GM23338 (cell line): ENCODE data around the gene EEF1AKMT2.
A peak's percentile ranks its signal among the peaks of the same experiment; 100 is the strongest.

Experiments
- CREB1 ChIP-seq: fragments of 250-450 bp; sonication (Bioruptor Pico); IDR thresholded peaks from 2 replicates; pipeline ENCODE4 v1.5.0; 2020; ENCODE audit warnings: low read depth, mild to moderate bottlenecking, moderate library complexity
- EZH2 ChIP-seq: fragments of 200-600 bp; sonication (generic); IDR thresholded peaks from one replicate; pipeline ENCODE4 v1.8.0; 2017; ENCODE audit warnings: antibody characterized with exemption, mild to moderate bottlenecking, low read depth; ENCODE audit not compliant: unreplicated experiment
- EZH2phosphoT487 ChIP-seq: fragments of 200-600 bp; sonication (generic); IDR thresholded peaks from one replicate; pipeline ENCODE4 v1.8.1; 2018; ENCODE audit warnings: antibody characterized with exemption; ENCODE audit not compliant: unreplicated experiment
- JUNB ChIP-seq: IDR thresholded peaks from one replicate; pipeline ENCODE4 v1.6.1; 2016; ENCODE audit warnings: antibody characterized with exemption; ENCODE audit not compliant: unreplicated experiment
- POLR2AphosphoS5 ChIP-seq: IDR thresholded peaks from 2 replicates; pipeline ENCODE4 v1.6.1; 2016; ENCODE audit warnings: antibody characterized with exemption, low read depth
- REST ChIP-seq: IDR thresholded peaks from one replicate; pipeline ENCODE4 v1.6.1; 2018; ENCODE audit warnings: antibody characterized with exemption; ENCODE audit not compliant: unreplicated experiment
- TF ChIP-seq, protein P1 (sequence below), 2 experiments: fragments of 200-600 bp in 1 of 2; sonication (generic) in 1 of 2; conservative IDR thresholded peaks; 2 replicates each; pipeline versions ENCODE4 v1.5.1 to v1.6.1; 2016 to 2017; ENCODE audit warnings: antibody characterized with exemption in 2 of 2, low read depth in 2 of 2, mild to moderate bottlenecking in 2 of 2, moderate library complexity in 1 of 2
- TF ChIP-seq, protein P2 (sequence below): IDR thresholded peaks from 2 replicates; pipeline ENCODE4 v1.6.1; 2016; ENCODE audit warnings: antibody characterized with exemption

DNA sequence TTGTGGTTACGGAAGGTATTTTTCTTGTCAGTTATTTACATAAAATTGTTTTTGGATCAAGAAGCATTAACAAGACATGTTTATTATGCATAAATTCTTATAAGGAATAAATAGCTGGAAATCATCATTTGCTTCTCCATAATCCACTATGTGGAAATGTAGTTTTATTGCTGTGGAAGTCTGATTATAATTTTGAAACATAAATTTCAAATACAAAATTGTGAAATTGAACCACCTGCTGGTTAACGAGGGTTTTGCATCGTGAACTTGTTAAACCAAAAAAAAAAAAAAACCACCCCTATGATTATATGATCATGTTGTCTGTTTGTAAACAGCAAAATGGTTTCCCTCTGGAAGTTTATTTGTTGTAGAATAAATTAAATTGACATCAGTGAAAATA is 35.8 kb upstream of the EEF1AKMT2 start:
- TF ChIP-seq POLR2AphosphoS5 (no peak), CREB1 (no peak), REST (no peak), EZH2 (no peak), EZH2phosphoT487 (no peak), JUNB (no peak)
- TF ChIP-seq, protein P1, sequence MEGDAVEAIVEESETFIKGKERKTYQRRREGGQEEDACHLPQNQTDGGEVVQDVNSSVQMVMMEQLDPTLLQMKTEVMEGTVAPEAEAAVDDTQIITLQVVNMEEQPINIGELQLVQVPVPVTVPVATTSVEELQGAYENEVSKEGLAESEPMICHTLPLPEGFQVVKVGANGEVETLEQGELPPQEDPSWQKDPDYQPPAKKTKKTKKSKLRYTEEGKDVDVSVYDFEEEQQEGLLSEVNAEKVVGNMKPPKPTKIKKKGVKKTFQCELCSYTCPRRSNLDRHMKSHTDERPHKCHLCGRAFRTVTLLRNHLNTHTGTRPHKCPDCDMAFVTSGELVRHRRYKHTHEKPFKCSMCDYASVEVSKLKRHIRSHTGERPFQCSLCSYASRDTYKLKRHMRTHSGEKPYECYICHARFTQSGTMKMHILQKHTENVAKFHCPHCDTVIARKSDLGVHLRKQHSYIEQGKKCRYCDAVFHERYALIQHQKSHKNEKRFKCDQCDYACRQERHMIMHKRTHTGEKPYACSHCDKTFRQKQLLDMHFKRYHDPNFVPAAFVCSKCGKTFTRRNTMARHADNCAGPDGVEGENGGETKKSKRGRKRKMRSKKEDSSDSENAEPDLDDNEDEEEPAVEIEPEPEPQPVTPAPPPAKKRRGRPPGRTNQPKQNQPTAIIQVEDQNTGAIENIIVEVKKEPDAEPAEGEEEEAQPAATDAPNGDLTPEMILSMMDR (conservative IDR thresholded peaks at IDR 0.05; ENCODE audit: low read depth in 2 of 2), result peak in 1 of 2 experiments; percentile 68; a peak in 3 of 4 replicates
- TF ChIP-seq, protein P2, sequence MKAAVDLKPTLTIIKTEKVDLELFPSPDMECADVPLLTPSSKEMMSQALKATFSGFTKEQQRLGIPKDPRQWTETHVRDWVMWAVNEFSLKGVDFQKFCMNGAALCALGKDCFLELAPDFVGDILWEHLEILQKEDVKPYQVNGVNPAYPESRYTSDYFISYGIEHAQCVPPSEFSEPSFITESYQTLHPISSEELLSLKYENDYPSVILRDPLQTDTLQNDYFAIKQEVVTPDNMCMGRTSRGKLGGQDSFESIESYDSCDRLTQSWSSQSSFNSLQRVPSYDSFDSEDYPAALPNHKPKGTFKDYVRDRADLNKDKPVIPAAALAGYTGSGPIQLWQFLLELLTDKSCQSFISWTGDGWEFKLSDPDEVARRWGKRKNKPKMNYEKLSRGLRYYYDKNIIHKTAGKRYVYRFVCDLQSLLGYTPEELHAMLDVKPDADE, result no peak
